Endothelial cell of umbilical vein (primary cell): ENCODE measurements around the gene ARMH1.

Experiments used
- EZH2 ChIP-seq: IDR thresholded peaks from 2 replicates; pipeline ENCODE4 v1.6.1; 2012; ENCODE audit warnings: borderline replicate concordance, low read depth, mild to moderate bottlenecking, moderate library complexity, low read length, inconsistent platforms; ENCODE audit not compliant: severe bottlenecking
- FOS ChIP-seq: IDR thresholded peaks from 2 replicates; pipeline ENCODE4 v1.6.1; 2011; ENCODE audit warnings: mild to moderate bottlenecking, low read length, moderate library complexity, borderline replicate concordance; ENCODE audit not compliant: insufficient read depth
- GATA2 ChIP-seq: IDR thresholded peaks from 2 replicates; pipeline ENCODE4 v1.7.0; 2011; ENCODE audit warnings: low read depth, mild to moderate bottlenecking, moderate library complexity, mixed read lengths, low read length; ENCODE audit not compliant: insufficient read length, insufficient read depth
- JUN ChIP-seq: IDR thresholded peaks from 2 replicates; pipeline ENCODE4 v1.6.1; 2011; ENCODE audit warnings: borderline replicate concordance, low read depth; ENCODE audit not compliant: insufficient read length, insufficient read depth
- MYC ChIP-seq: IDR thresholded peaks from one replicate; pipeline ENCODE4 v1.6.1; 2011; ENCODE audit warnings: mild to moderate bottlenecking, low read depth, low read length
- POLR2A ChIP-seq: IDR thresholded peaks from 2 replicates; pipeline ENCODE4 v1.6.1; 2012; ENCODE audit warnings: low read depth, mild to moderate bottlenecking, control low read depth, low read length
- POLR2AphosphoS5 ChIP-seq: IDR thresholded peaks from 2 replicates; pipeline ENCODE4 v1.6.1; 2012; ENCODE audit warnings: low read depth, mild to moderate bottlenecking, control low read depth, low read length, moderate library complexity; ENCODE audit not compliant: insufficient read depth
- TF ChIP-seq, protein P1 (sequence below), 2 donors: IDR thresholded peaks; 1 replicate in 1 of 2; 2 replicates in 1 of 2; pipeline ENCODE4 v1.5.1; 2011; ENCODE audit warnings: low read length in 2 of 2, mild to moderate bottlenecking in 2 of 2, moderate library complexity in 2 of 2, control low read depth in 1 of 2, inconsistent platforms in 1 of 2, low read depth in 1 of 2; ENCODE audit not compliant: insufficient read depth in 1 of 2; ENCODE audit errors: extremely low read depth in 1 of 2
- TF ChIP-seq, protein P2 (sequence below): IDR thresholded peaks from 2 replicates; pipeline ENCODE4 v1.6.1; 2011; ENCODE audit not compliant: insufficient read depth, insufficient read length

DNA sequence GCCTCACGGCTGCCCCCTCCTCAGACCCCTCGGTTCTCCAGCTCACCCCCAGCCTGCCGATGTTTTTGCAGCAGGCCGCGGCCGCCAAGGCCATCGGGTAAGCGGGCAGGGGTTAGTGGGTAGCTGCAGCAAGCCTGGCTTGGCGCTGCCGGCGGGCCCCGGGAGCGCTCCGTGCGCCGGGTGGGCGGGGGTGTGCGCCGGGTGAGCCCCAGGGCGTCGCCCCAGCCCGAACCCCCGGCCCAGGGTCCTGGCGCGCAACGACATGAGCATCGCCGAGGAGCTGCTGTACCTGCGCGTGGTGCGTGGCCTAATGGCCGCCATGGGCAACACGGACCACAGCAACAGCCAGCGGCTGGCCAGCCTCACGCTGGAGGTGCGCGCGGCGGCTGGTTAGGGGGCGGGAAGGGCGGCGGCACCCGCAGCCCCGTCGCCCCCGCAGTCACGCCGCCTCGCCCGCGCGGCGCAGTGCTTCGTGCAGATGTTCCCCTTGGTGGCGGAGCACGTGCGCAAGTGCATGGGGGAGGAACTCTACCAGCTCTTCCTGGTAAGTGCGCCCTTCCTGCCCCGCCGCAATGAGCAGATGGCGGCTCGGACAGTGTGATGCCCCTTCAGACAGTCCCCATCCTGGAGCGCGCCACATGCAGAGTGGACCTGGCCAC, 49.9 kb downstream of the ARMH1 start:
- TF ChIP-seq, protein P1, sequence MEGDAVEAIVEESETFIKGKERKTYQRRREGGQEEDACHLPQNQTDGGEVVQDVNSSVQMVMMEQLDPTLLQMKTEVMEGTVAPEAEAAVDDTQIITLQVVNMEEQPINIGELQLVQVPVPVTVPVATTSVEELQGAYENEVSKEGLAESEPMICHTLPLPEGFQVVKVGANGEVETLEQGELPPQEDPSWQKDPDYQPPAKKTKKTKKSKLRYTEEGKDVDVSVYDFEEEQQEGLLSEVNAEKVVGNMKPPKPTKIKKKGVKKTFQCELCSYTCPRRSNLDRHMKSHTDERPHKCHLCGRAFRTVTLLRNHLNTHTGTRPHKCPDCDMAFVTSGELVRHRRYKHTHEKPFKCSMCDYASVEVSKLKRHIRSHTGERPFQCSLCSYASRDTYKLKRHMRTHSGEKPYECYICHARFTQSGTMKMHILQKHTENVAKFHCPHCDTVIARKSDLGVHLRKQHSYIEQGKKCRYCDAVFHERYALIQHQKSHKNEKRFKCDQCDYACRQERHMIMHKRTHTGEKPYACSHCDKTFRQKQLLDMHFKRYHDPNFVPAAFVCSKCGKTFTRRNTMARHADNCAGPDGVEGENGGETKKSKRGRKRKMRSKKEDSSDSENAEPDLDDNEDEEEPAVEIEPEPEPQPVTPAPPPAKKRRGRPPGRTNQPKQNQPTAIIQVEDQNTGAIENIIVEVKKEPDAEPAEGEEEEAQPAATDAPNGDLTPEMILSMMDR (IDR thresholded peaks at IDR 0.05; ENCODE audit: extremely low read depth in 1 of 2, insufficient read depth in 1 of 2, low read depth in 1 of 2, low read length in 2 of 2) = no peak
- no peak for TF ChIP-seq POLR2AphosphoS5
- no peak for TF ChIP-seq EZH2
- no peak for TF ChIP-seq POLR2A
- TF ChIP-seq MYC = no peak
- TF ChIP-seq JUN = no peak
- TF ChIP-seq GATA2 = no peak
- TF ChIP-seq, protein P2, sequence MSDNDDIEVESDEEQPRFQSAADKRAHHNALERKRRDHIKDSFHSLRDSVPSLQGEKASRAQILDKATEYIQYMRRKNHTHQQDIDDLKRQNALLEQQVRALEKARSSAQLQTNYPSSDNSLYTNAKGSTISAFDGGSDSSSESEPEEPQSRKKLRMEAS = no peak
- TF ChIP-seq FOS = no peak
